NOMO-1 treated with DMSO at 0.1 percent for 48 hours (cell line): ENCODE results near the gene TRAPPC2L.

Experiments used
- DNase-seq: peaks from one replicate; lab custom pipeline; 2025; ENCODE audit not compliant: unreplicated experiment; lab: John Stamatoyannopoulos, UW

The TRAPPC2L gene

GRCh38 chr16:88874938-88875599, 18.1 kb downstream of the TRAPPC2L start:
- no peak for DNase-seq

- no peak for DNase-seq
Observed at GRCh38 chr16:88875703-88876234, 18.8 kb downstream of the TRAPPC2L start.

- DNase-seq: no peak
Observed at GRCh38 chr16:88876942-88877526, 20.1 kb downstream of the TRAPPC2L start.

GRCh38 chr16:88877564-88878289, 20.8 kb downstream of the TRAPPC2L start:
- DNase-seq: no peak

GRCh38 chr16:88878356-88878755, 21.4 kb downstream of the TRAPPC2L start:
- no peak for DNase-seq

- DNase-seq: no peak
Observed at GRCh38 chr16:88878967-88879787, 22.2 kb downstream of the TRAPPC2L start.

GRCh38 chr16:88879788-88880055, 22.8 kb downstream of the TRAPPC2L start:
- no peak for DNase-seq

- DNase-seq: no peak
Observed at GRCh38 chr16:88880226-88881006, 23.5 kb downstream of the TRAPPC2L start.

- no peak for DNase-seq
Observed at GRCh38 chr16:88881007-88881615, 24.2 kb downstream of the TRAPPC2L start.

GRCh38 chr16:88881675-88882357, 24.9 kb downstream of the TRAPPC2L start:
- DNase-seq: no peak

- no peak for DNase-seq
Observed at GRCh38 chr16:88882358-88883030, 25.6 kb downstream of the TRAPPC2L start.

GRCh38 chr16:88883117-88883895, 26.4 kb downstream of the TRAPPC2L start:
- no peak for DNase-seq

GRCh38 chr16:88883946-88884345, 27.0 kb downstream of the TRAPPC2L start:
- no peak for DNase-seq

- no peak for DNase-seq
Observed at GRCh38 chr16:88884569-88885271, 27.8 kb downstream of the TRAPPC2L start.

GRCh38 chr16:88885693-88886280, 28.9 kb downstream of the TRAPPC2L start:
- no peak for DNase-seq

GRCh38 chr16:88886420-88886844, 29.5 kb downstream of the TRAPPC2L start:
- no peak for DNase-seq

- no peak for DNase-seq
Observed at GRCh38 chr16:88886845-88887521, 30.1 kb downstream of the TRAPPC2L start.
